ENCODE measurements around the gene ALKBH4. TPM values are rescaled to one million over a fixed set of nuclear protein-coding genes. Genes with fewer than 3 reads are reported as not detected.
A peak's percentile ranks its signal among the peaks of the same experiment; 100 is the strongest.
"Not testable (repeated sequence)": the region's sequence is repeated elsewhere in the genome, so short reads cannot be mapped to it uniquely, and the experiment has no call there.

Gene ALKBH4
- total RNA-seq, 4 donors from 2014 or later: 10.7 to 40.5 (median 18.7) TPM

GRCh38 chr7:102413091-102413490 is 51.6 kb downstream of the ALKBH4 start:
- H3K27me3 ChIP-seq: no peaks in the 10 kb centered on the region
- no peak overlapping the region for H3K27ac ChIP-seq
- no peaks in the 10 kb centered on the region for H3K9me3 ChIP-seq
- peaks cover 0 to 61% (median 0%) of the 10 kb centered on the region in 3 donors for H3K36me3 ChIP-seq
- no peak for DNase-seq
- TF ChIP-seq POLR2A (IDR thresholded peaks at IDR 0.05) (no peak), CTCF (IDR thresholded peaks at IDR 0.05) (no peak)
- H3K4me3 ChIP-seq: no peak overlapping the region
- peaks cover 0 to 5% (median 2%) of the 10 kb centered on the region in 4 donors for H3K4me1 ChIP-seq

DNA sequence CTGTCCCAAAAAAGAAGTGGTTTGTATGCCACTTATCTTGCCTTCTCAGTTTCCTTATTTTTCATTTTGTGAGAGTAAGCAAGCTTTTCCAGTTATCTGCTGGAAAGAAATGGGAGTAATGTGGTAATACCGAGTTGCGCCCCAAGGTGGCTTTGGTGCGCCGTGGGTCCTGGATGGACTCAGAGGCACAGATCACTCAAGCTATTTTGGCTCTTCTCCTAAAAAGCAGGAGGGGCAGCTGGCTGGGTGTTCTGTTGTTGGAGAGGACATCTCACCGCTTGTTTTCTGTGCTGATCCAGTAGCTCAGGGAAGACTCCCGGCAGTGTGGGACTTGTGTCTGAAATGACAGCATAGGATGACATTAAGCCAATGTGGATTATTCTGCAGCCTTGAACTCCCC is 52.1 kb downstream of the ALKBH4 start:
- H3K4me3 ChIP-seq: no peak overlapping the region
- DNase-seq: peak in 2 of 3 donors; percentile 62 to 75
- H3K4me1 ChIP-seq: peaks cover 0 to 4% (median 1%) of the 10 kb centered on the region in 4 donors
- no peak overlapping the region for H3K27ac ChIP-seq
- TF ChIP-seq CTCF (IDR thresholded peaks at IDR 0.05) (peak; percentile 37 to 52 (median 45)), POLR2A (IDR thresholded peaks at IDR 0.05) (no peak)
- H3K36me3 ChIP-seq: peaks cover 0 to 65% (median 0%) of the 10 kb centered on the region in 3 donors
- H3K27me3 ChIP-seq: no peaks in the 10 kb centered on the region
- no peaks in the 10 kb centered on the region for H3K9me3 ChIP-seq

GRCh38 chr7:102410918-102411317 is 53.7 kb downstream of the ALKBH4 start:
- Histone ChIP-seq H3K27ac (no peak overlapping the region), H3K4me1 (peaks cover 0 to 4% (median 0%) of the 10 kb centered on the region in 4 donors), H3K36me3 (peaks cover 0 to 74% (median 0%) of the 10 kb centered on the region in 3 donors), H3K4me3 (no peak overlapping the region), H3K27me3 (no peaks in the 10 kb centered on the region), H3K9me3 (no peaks in the 10 kb centered on the region)
- DNase-seq: no peak
- TF ChIP-seq CTCF (IDR thresholded peaks at IDR 0.05) (no peak), POLR2A (IDR thresholded peaks at IDR 0.05) (no peak)

DNA sequence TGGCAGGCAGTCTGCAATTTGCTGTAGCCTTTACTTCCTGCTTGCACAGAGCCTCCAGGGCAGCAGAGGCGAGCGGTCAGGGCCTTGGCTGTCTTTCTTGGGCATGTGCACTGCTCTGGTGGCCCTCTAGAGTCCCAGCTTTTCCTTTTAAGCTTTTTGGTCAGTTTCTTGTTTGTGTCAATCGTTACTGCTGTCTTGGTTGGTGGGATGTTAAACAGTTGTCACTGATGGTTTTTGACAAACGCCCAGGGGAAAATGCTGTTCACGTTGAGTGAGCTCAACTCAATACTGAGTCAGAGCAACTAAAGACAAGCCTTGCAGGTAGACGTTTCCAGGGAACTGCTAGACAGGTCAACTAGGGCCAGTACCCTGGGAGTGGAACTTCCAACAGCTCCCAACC is 54.5 kb downstream of the ALKBH4 start:
- no peak for TF ChIP-seq POLR2A (IDR thresholded peaks at IDR 0.05)
- TF ChIP-seq CTCF (IDR thresholded peaks at IDR 0.05): no peak
- Histone ChIP-seq H3K27me3 (no peaks in the 10 kb centered on the region), H3K27ac (no peak overlapping the region), H3K9me3 (no peaks in the 10 kb centered on the region), H3K4me1 (peaks cover 0 to 3% (median 0%) of the 10 kb centered on the region in 4 donors), H3K36me3 (peaks cover 0 to 74% (median 0%) of the 10 kb centered on the region in 3 donors), H3K4me3 (no peak overlapping the region)
- no peak for DNase-seq

DNA sequence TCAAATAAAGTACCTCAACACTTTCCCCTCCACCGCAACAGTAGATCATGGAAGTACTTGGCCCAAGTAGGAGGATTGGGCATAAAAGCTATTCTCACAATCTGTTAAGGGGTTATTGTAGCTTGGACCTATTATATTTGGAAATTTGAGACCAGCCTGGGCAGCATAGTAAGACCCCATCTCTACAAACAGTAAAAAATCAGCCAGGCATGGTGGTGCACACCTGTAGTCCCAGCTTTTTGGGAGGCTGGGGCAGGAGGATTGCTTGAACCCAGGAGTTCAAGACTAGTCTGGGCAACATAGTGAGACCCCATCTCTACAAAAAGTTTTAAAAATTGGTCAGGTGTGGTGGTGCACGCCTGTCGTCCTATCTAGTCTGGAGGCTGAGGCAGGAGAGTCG is 55.3 kb downstream of the ALKBH4 start:
- TF ChIP-seq CTCF (IDR thresholded peaks at IDR 0.05) (no peak), POLR2A (IDR thresholded peaks at IDR 0.05) (no peak)
- peaks cover 0 to 79% (median 0%) of the 10 kb centered on the region in 3 donors for H3K36me3 ChIP-seq
- no peaks in the 10 kb centered on the region for H3K9me3 ChIP-seq
- peak in 1 of 3 donors; percentile 13 for DNase-seq
- H3K27me3 ChIP-seq: no peaks in the 10 kb centered on the region
- no peaks in the 10 kb centered on the region for H3K4me1 ChIP-seq
- no peak overlapping the region for H3K27ac ChIP-seq
- H3K4me3 ChIP-seq: no peak overlapping the region

DNA sequence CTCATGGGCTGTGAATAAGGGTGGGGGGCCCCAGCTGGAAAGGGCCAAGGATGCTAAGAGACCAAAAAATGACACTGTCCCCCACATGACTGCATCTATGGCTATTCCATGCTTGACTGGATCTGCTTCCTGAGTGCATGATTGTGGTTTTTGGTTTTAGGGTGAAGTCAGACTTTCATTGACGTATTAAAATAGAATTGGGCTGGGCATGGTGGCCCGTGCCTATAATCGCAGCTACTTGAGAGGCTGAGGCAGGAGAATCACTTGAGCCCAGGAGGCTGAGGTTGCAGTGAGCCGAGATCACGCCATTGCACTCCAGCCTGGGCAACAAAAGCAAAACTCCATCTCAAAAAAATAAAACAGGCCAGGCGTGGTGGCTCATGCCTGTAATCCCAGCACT is 56.1 kb downstream of the ALKBH4 start:
- Histone ChIP-seq H3K27ac (peak overlapping the region in 1 of 4 donors; percentile 59), H3K36me3 (peaks cover 0 to 81% (median 0%) of the 10 kb centered on the region in 3 donors)
- not testable (repeated sequence) for H3K4me1 ChIP-seq, H3K27me3 ChIP-seq, H3K9me3 ChIP-seq, H3K4me3 ChIP-seq
- DNase-seq: peak in 2 of 3 donors; percentile 56 to 57
